HT1080 (cell line): Measurements from ENCODE around the gene TUBA8. TPM values are rescaled to one million over a fixed set of nuclear protein-coding genes. Genes with fewer than 3 reads are reported as not detected.
"Not testable (repeated sequence)": the region's sequence is repeated elsewhere in the genome, so short reads cannot be mapped to it uniquely, and the experiment has no call there.

Experiments
- DNase-seq: peaks from one replicate; pipeline ENCODE4 v3.0.0-alpha.2; 2015; ENCODE audit warnings: low read depth
- total RNA-seq: library from RNA; depleted of rRNA; stranded (reverse); fragments of >200 nt; shearing (Covaris generic); gene quantifications from 2 replicates; pipeline ENCODE4 v1.2.3, GENCODE V29; 2014

Gene TUBA8
- total RNA-seq, 1 experiment from 2014 or later = 0.06 TPM

- DNase-seq = not testable (repeated sequence)
Observed at GRCh38 chr22:18105981-18106380, 4.6 kb upstream of the TUBA8 start.

- DNase-seq = not testable (repeated sequence)
Observed at GRCh38 chr22:18106550-18107341, 3.9 kb upstream of the TUBA8 start.

- DNase-seq = no peak
Observed at GRCh38 chr22:18108187-18108586, 2.4 kb upstream of the TUBA8 start.

- DNase-seq = no peak
Observed at GRCh38 chr22:18109410-18110193, 1.0 kb upstream of the TUBA8 start.

- no peak for DNase-seq
Observed at GRCh38 chr22:18110954-18111758, 547 bp downstream of the TUBA8 start.

GRCh38 chr22:18111759-18112330 is 1.2 kb downstream of the TUBA8 start:
- DNase-seq = no peak

- DNase-seq = no peak
Observed at GRCh38 chr22:18112440-18112839, 1.8 kb downstream of the TUBA8 start.

- no peak for DNase-seq
Observed at GRCh38 chr22:18113680-18114394, 3.2 kb downstream of the TUBA8 start.

GRCh38 chr22:18114495-18114894 is 3.9 kb downstream of the TUBA8 start:
- no peak for DNase-seq

GRCh38 chr22:18114976-18115652 is 4.5 kb downstream of the TUBA8 start:
- no peak for DNase-seq

- DNase-seq = no peak
Observed at GRCh38 chr22:18115906-18116371, 5.3 kb downstream of the TUBA8 start.

GRCh38 chr22:18116634-18117033 is 6.0 kb downstream of the TUBA8 start:
- DNase-seq = no peak

GRCh38 chr22:18118345-18118915 is 7.8 kb downstream of the TUBA8 start:
- DNase-seq = no peak

- DNase-seq = no peak
Observed at GRCh38 chr22:18119409-18120110, 9.0 kb downstream of the TUBA8 start.

GRCh38 chr22:18120857-18121256 is 10.2 kb downstream of the TUBA8 start:
- no peak for DNase-seq

- no peak for DNase-seq
Observed at GRCh38 chr22:18121506-18121905, 10.9 kb downstream of the TUBA8 start.

- no peak for DNase-seq
Observed at GRCh38 chr22:18121954-18122554, 11.4 kb downstream of the TUBA8 start.

GRCh38 chr22:18123476-18124025 is 12.9 kb downstream of the TUBA8 start:
- DNase-seq = not testable (repeated sequence)
